B cell (primary cell): ENCODE data around the gene PYGO2. TPM values are rescaled to one million over a fixed set of nuclear protein-coding genes. Genes with fewer than 3 reads are reported as not detected.

ENCODE experiments used
- ATAC-seq: fragments of 200-7000 bp; cut with Tn5 transposase; one replicate; pipeline ENCODE4 v1.10.0; 2021; ENCODE audit warnings: low read depth, mild to moderate bottlenecking, moderate number of reproducible peaks, moderate library complexity
- CTCF ChIA-PET: fragments of 350-600 bp; sonication (Branson Sonifier 250); formaldehyde crosslinking; loops from one replicate; lab custom pipeline; 2021; ENCODE audit warnings: antibody characterized with exemption, inconsistent platforms; lab: Charles Lee
- POLR2A ChIA-PET: fragments of 350-600 bp; sonication (Branson Sonifier 250); formaldehyde crosslinking; loops from one replicate; lab custom pipeline; 2021; ENCODE audit warnings: antibody characterized with exemption; lab: Charles Lee
- DNase-seq: peaks from one replicate; pipeline ENCODE4 v3.0.0; 2013
- H2AFZ ChIP-seq: 2 replicates; pipeline ENCODE4 v1.6.1; 2012; ENCODE audit warnings: mild to moderate bottlenecking, low read depth, low read length; ENCODE audit not compliant: insufficient read depth, poor library complexity, severe bottlenecking
- H3K27ac ChIP-seq, 2 donors: 1 replicate in 1 of 2; 2 replicates in 1 of 2; pipeline ENCODE4 v1.5.1; 2012 to 2013; ENCODE audit warnings: low read length in 2 of 2, mild to moderate bottlenecking in 2 of 2, moderate library complexity in 1 of 2
- H3K27me3 ChIP-seq, 4 experiments: fragments of 200-600 bp in 1 of 4; sonication (generic) in 1 of 4; replicated peaks in 1 of 4; 1 replicate in 2 of 4; 2 replicates in 2 of 4; pipeline versions ENCODE4 v1.6.1 to v1.7.0; 2013 to 2016; ENCODE audit warnings: low read length in 3 of 4, mild to moderate bottlenecking in 2 of 4, mixed read lengths in 1 of 4, moderate library complexity in 1 of 4; ENCODE audit not compliant: insufficient read depth in 4 of 4, control insufficient read depth in 3 of 4; ENCODE audit errors: control extremely low read depth in 1 of 4
- H3K36me3 ChIP-seq, 2 experiments: replicated peaks in 1 of 2; 1 replicate in 1 of 2; 2 replicates in 1 of 2; pipeline versions ENCODE4 v1.6.1 to v1.7.1; 2013; ENCODE audit warnings: low read length in 1 of 2; ENCODE audit not compliant: insufficient read depth in 2 of 2, control insufficient read depth in 1 of 2; ENCODE audit errors: control extremely low read depth in 1 of 2, extremely low read depth in 1 of 2
- H3K4me1 ChIP-seq, 2 donors: fragments of 200-600 bp in 1 of 2; sonication (generic) in 1 of 2; 1 replicate in 1 of 2; 2 replicates in 1 of 2; pipeline versions ENCODE4 v1.5.1 to v1.6.1; 2013 to 2017; ENCODE audit warnings: low read length in 2 of 2; ENCODE audit not compliant: control insufficient read depth in 2 of 2, insufficient read depth in 2 of 2
- H3K4me2 ChIP-seq: replicated peaks from 2 replicates; pipeline ENCODE3; 2012; ENCODE audit warnings: mild to moderate bottlenecking, low read depth, low read length; ENCODE audit not compliant: poor library complexity, severe bottlenecking
- H3K4me3 ChIP-seq, 5 experiments: fragments of 200-600 bp in 1 of 5; sonication (generic) in 1 of 5; 1 replicate in 3 of 5; 2 replicates in 2 of 5; pipeline versions ENCODE4 v1.5.1 to v1.7.0; 2011 to 2016; ENCODE audit warnings: low read length in 4 of 5, mild to moderate bottlenecking in 4 of 5, low read depth in 2 of 5, control low read depth in 1 of 5, moderate library complexity in 1 of 5; ENCODE audit not compliant: insufficient read depth in 1 of 5; ENCODE audit errors: control extremely low read depth in 1 of 5, extremely low read depth in 1 of 5
- H3K79me2 ChIP-seq: fragments of 200-600 bp; sonication (generic); one replicate; pipeline ENCODE4 v1.6.0; 2016; ENCODE audit warnings: low read length; ENCODE audit not compliant: control insufficient read depth, insufficient read depth
- H3K9ac ChIP-seq: fragments of 200-600 bp; sonication (generic); 2 replicates; pipeline ENCODE4 v1.6.1; 2017; ENCODE audit warnings: mild to moderate bottlenecking, low read length, moderate library complexity
- H3K9me3 ChIP-seq, 3 donors: one replicate each; pipeline versions ENCODE4 v1.6.1 to v1.7.1; 2013; ENCODE audit warnings: low read length in 2 of 3; ENCODE audit not compliant: control insufficient read depth in 2 of 3, insufficient read depth in 1 of 3; ENCODE audit errors: control extremely low read depth in 1 of 3
- H4K20me1 ChIP-seq: 2 replicates; pipeline ENCODE4 v1.6.0; 2012; ENCODE audit warnings: mild to moderate bottlenecking, low read length; ENCODE audit not compliant: insufficient read depth, control insufficient read depth, poor library complexity, severe bottlenecking
- H3K27ac Mint-ChIP-seq: one replicate; pipeline ENCODE4 v1.8.0; 2021; ENCODE audit warnings: mixed read lengths
- H3K27me3 Mint-ChIP-seq: one replicate; pipeline ENCODE4 v1.8.0; 2021; ENCODE audit warnings: mixed read lengths
- H3K4me1 Mint-ChIP-seq: one replicate; pipeline ENCODE4 v1.8.0; 2021; ENCODE audit warnings: mixed read lengths
- H3K4me3 Mint-ChIP-seq: one replicate; pipeline ENCODE4 v1.8.0; 2021; ENCODE audit warnings: mixed read lengths
- H3K9me3 Mint-ChIP-seq: one replicate; pipeline ENCODE4 v1.8.0; 2022; ENCODE audit warnings: mixed read lengths; ENCODE audit not compliant: insufficient read depth
- EZH2 ChIP-seq: IDR thresholded peaks from 2 replicates; pipeline ENCODE4 v1.6.1; 2012; ENCODE audit warnings: borderline replicate concordance, low read depth, mild to moderate bottlenecking, moderate library complexity, low read length; ENCODE audit not compliant: insufficient read depth, poor library complexity, severe bottlenecking
- WGBS: methylation state at CpG from one replicate; pipeline ENCODE4 v1.1.5; 2013; ENCODE audit warnings: missing lambda C conversion rate; ENCODE audit not compliant: insufficient coverage; 5-methylcytosine and 5-hydroxymethylcytosine counted together
- intact Hi-C: fragments of 100-400 bp; cut with micrococcal nuclease; formaldehyde crosslinking; loops from one replicate; pipeline ENCODE4 v1.10.0; 2022
- polyA minus RNA-seq: library from RNA; depleted of rRNA, polyadenylated mRNA; stranded (reverse); fragments of >200 nt; gene quantifications from 2 replicates; pipeline ENCODE4 v1.2.3, GENCODE V29; 2012
- polyA plus RNA-seq: library from polyadenylated mRNA; depleted of rRNA; stranded (reverse); fragments of >200 nt; gene quantifications from 2 replicates; pipeline ENCODE4 v1.2.3, GENCODE V29; 2012
- total RNA-seq, 2 donors: library from RNA; stranded (reverse); fragments of 120-200 nt in 1 of 2; gene quantifications; 1 replicate in 1 of 2; 2 replicates in 1 of 2; pipeline versions ENCODE4 v1.2.3 to v1.2.4, GENCODE V29; 2013 to 2022
- TF ChIP-seq, protein P1 (sequence below): fragments of 200-600 bp; IDR thresholded peaks from one replicate; pipeline ENCODE4 v1.8.0; 2022; ENCODE audit warnings: antibody characterized with exemption, mild to moderate bottlenecking

Gene PYGO2, protein sequence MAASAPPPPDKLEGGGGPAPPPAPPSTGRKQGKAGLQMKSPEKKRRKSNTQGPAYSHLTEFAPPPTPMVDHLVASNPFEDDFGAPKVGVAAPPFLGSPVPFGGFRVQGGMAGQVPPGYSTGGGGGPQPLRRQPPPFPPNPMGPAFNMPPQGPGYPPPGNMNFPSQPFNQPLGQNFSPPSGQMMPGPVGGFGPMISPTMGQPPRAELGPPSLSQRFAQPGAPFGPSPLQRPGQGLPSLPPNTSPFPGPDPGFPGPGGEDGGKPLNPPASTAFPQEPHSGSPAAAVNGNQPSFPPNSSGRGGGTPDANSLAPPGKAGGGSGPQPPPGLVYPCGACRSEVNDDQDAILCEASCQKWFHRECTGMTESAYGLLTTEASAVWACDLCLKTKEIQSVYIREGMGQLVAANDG
- total RNA-seq (47.5 and 52.7 TPM in 2 replicates), polyA plus RNA-seq (13.0 and 22.2 TPM in 2 replicates), polyA minus RNA-seq (37.0 and 37.5 TPM in 2 replicates)
- total RNA-seq (2013) = 30.8 TPM

DNA sequence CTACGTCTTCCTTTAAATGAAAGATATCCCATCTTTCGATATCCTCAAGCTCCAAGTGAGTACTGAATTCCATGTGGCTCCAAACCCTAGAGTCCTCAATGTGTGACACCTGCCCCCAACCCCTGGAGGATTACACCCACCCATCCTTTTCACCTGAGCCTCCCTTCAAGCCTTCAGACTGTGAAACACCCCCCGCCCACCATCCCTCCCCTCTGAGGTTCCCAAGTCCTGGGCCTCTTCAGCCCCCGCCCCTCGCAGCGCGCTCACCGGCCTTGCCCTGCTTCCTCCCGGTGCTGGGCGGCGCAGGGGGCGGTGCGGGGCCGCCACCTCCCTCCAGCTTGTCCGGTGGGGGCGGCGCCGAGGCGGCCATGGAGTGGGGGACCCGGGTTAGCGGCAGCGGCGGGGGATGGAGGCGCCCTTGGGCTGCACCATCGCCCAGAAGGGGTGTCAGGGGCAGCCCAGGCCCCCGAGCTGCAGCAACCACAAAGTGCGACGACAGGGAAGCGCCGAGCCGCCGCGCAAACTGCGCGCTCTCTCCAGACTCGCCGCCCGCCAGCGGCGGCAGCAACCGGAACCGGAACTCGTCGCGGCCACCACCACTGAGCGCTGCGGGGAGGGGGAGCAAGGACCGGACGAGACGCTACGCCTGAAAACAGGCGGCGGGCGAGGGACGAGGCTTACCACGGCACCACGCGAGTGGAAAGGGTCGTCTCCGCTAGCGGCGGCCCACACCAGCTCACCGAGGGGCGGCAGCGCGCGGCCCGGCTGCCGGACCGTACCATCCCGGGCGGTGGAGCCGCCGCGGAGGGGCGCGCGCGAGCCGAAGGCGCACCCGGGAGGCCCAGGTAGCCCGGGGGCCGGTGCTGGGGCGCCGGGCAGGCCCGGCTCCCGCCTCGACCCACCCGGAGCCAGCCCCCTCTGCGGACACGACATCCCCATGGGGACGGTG, at the start of gene PYGO2:
Gene PYGO2 (minus strand): TSS at position 576 of the 949 bp plus-strand sequence. CDS start 206 bp downstream, at position 370.
- H3K4me3 ChIP-seq = peak within 1 kb of the TSS; percentile 62 to 91 (median 81)
- H3K9me3 ChIP-seq = no peaks in the 10 kb centered on the region
- peak within 1 kb of the TSS; percentile 76 to 96 for H3K27ac ChIP-seq
- peaks cover 27% of the 10 kb centered on the region for H4K20me1 ChIP-seq
- H3K27me3 Mint-ChIP-seq = no peaks in the 10 kb centered on the region
- peaks cover 24 to 37% of the 10 kb centered on the region in 2 donors for H3K4me1 ChIP-seq
- H3K27ac Mint-ChIP-seq = peak within 1 kb of the TSS; percentile 94
- ChIA-PET CTCF (interaction anchor here (0.6 to 6.5 kb wide), 14 partner anchors 9 to 147 kb away, joined by 3 to 61 read pairs (median 6); partner anchors contain the start of genes ADAM15, CKS1B, FLAD1 and LENEP), POLR2A (interaction anchor here (0.5 to 2.5 kb wide), 12 partner anchors 9 to 188 kb away, joined by 3 to 26 read pairs (median 6); partner anchors contain the start of genes CKS1B and PMVK)
- WGBS = under 1% methylated on average over 93 of the region's 93 CpGs
- peak; percentile 93 for DNase-seq
- peak; percentile 86 for ATAC-seq
- peak within 1 kb of the TSS; percentile 86 for H3K9ac ChIP-seq
- H3K79me2 ChIP-seq = peaks cover 60% of the 10 kb centered on the region
- H3K4me3 Mint-ChIP-seq = peak within 1 kb of the TSS; percentile 91
- H3K27me3 ChIP-seq = no peaks in the 10 kb centered on the region
- peak within 1 kb of the TSS; percentile 92 for H2AFZ ChIP-seq
- no peak for TF ChIP-seq EZH2
- TF ChIP-seq, protein P1, sequence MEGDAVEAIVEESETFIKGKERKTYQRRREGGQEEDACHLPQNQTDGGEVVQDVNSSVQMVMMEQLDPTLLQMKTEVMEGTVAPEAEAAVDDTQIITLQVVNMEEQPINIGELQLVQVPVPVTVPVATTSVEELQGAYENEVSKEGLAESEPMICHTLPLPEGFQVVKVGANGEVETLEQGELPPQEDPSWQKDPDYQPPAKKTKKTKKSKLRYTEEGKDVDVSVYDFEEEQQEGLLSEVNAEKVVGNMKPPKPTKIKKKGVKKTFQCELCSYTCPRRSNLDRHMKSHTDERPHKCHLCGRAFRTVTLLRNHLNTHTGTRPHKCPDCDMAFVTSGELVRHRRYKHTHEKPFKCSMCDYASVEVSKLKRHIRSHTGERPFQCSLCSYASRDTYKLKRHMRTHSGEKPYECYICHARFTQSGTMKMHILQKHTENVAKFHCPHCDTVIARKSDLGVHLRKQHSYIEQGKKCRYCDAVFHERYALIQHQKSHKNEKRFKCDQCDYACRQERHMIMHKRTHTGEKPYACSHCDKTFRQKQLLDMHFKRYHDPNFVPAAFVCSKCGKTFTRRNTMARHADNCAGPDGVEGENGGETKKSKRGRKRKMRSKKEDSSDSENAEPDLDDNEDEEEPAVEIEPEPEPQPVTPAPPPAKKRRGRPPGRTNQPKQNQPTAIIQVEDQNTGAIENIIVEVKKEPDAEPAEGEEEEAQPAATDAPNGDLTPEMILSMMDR = peak; percentile 82
- no peaks in the 10 kb centered on the region for H3K9me3 Mint-ChIP-seq
- intact Hi-C loops = loop anchor here (1.0 to 2.0 kb wide), 6 partner anchors 12 to 403 kb away; partner anchors contain the start of genes FLAD1 and UBE2Q1
- H3K4me1 Mint-ChIP-seq = peaks cover 30% of the 10 kb centered on the region
- peaks cover 6 to 49% of the 10 kb centered on the region in 2 experiments for H3K36me3 ChIP-seq
- H3K4me2 ChIP-seq = peak within 1 kb of the TSS; percentile 94
